A549 (cell line): ENCODE results near the gene INHBA.

ENCODE experiments used
- CBX2 ChIP-seq: fragments of 200-600 bp; sonication (generic); IDR thresholded peaks from 2 replicates; pipeline ENCODE4 v1.6.1; 2016; ENCODE audit warnings: low read depth, mild to moderate bottlenecking, borderline replicate concordance
- CBX8 ChIP-seq: fragments of 200-600 bp; sonication (generic); IDR thresholded peaks from 2 replicates; pipeline ENCODE4 v1.6.1; 2016
- FOSL2 ChIP-seq, 2 experiments: fragments of 450-650 bp in 1 of 2; fragments of >200 bp in 1 of 2; sonication (Bioruptor Twin) in 1 of 2; formaldehyde crosslinking; IDR thresholded peaks; 2 replicates each; pipeline versions ENCODE4 v1.5.0 to v1.6.1; 2016 to 2020; ENCODE audit warnings: mild to moderate bottlenecking in 1 of 2, moderate library complexity in 1 of 2
- HDAC2 ChIP-seq: fragments of 200-600 bp; sonication (generic); IDR thresholded peaks from 2 replicates; pipeline ENCODE4 v1.6.1; 2016
- MAFK ChIP-seq: fragments of 450-650 bp; IDR thresholded peaks from 2 replicates; pipeline ENCODE4 v1.6.1; 2014; ENCODE audit not compliant: partially characterized antibody
- POLR2A ChIP-seq: IDR thresholded peaks from 2 replicates; pipeline ENCODE4 v1.6.1; 2012; ENCODE audit warnings: mild to moderate bottlenecking, low read length
- POLR2AphosphoS2 ChIP-seq: conservative IDR thresholded peaks from 2 replicates; pipeline ENCODE4 v1.6.1; 2012; ENCODE audit warnings: low read length, improper control_type of control experiment, inconsistent platforms
- TF ChIP-seq, protein P1 (sequence below): IDR thresholded peaks from 2 replicates; pipeline ENCODE4 v1.6.1; 2012
- TF ChIP-seq, protein P2 (sequence below): fragments of >200 bp; sonication (Bioruptor Twin); formaldehyde crosslinking; IDR thresholded peaks from 3 replicates; pipeline ENCODE4 v1.5.1; 2016

DNA sequence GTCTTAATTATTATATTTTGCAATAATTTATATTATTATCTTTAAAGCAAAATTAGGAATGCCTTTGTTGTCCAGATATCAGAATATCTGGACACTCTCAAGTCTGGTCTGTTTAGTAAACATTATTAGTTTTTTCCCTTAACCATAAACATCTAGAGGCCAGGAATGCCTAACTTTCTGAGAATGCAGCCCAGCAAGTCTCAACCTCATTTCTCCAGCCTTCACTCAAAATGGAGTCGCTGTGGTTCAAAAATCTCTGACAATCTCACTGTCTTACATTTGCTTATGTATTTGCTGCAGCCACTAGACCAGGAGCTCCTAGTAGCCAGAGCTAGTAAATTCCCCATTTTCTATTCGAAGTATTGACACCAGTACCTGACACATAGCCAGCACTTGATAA is 49.7 kb upstream of the INHBA start:
- TF ChIP-seq MAFK, result no peak
- TF ChIP-seq FOSL2 (IDR thresholded peaks at IDR 0.05), result no peak
- no peak for TF ChIP-seq FOSL2 (CRISPR knock-in tag; IDR thresholded peaks at IDR 0.05)
- TF ChIP-seq, protein P1, sequence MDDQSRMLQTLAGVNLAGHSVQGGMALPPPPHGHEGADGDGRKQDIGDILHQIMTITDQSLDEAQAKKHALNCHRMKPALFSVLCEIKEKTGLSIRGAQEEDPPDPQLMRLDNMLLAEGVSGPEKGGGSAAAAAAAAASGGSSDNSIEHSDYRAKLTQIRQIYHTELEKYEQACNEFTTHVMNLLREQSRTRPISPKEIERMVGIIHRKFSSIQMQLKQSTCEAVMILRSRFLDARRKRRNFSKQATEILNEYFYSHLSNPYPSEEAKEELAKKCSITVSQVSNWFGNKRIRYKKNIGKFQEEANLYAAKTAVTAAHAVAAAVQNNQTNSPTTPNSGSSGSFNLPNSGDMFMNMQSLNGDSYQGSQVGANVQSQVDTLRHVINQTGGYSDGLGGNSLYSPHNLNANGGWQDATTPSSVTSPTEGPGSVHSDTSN, result no peak
- TF ChIP-seq, protein P2, sequence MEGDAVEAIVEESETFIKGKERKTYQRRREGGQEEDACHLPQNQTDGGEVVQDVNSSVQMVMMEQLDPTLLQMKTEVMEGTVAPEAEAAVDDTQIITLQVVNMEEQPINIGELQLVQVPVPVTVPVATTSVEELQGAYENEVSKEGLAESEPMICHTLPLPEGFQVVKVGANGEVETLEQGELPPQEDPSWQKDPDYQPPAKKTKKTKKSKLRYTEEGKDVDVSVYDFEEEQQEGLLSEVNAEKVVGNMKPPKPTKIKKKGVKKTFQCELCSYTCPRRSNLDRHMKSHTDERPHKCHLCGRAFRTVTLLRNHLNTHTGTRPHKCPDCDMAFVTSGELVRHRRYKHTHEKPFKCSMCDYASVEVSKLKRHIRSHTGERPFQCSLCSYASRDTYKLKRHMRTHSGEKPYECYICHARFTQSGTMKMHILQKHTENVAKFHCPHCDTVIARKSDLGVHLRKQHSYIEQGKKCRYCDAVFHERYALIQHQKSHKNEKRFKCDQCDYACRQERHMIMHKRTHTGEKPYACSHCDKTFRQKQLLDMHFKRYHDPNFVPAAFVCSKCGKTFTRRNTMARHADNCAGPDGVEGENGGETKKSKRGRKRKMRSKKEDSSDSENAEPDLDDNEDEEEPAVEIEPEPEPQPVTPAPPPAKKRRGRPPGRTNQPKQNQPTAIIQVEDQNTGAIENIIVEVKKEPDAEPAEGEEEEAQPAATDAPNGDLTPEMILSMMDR, result no peak
- TF ChIP-seq CBX8, result no peak
- no peak for TF ChIP-seq HDAC2
- TF ChIP-seq POLR2A, result no peak
- no peak for TF ChIP-seq CBX2
- no peak for TF ChIP-seq POLR2AphosphoS2
